Hepatocyte (in vitro differentiated cells): ENCODE measurements around the gene ASTN2. TPM values are rescaled to one million over a fixed set of nuclear protein-coding genes. Genes with fewer than 3 reads are reported as not detected.

ENCODE experiments used
- DNase-seq: peaks from one replicate; pipeline ENCODE4 v3.0.0-alpha.2; 2016; ENCODE audit warnings: low spot score
- H2AFZ ChIP-seq: fragments of 200-600 bp; sonication (generic); 2 replicates; pipeline ENCODE4 v1.6.0; 2016; ENCODE audit warnings: antibody characterized with exemption, mild to moderate bottlenecking
- H3K27ac ChIP-seq: fragments of 200-600 bp; sonication (generic); 2 replicates; pipeline ENCODE4 v1.5.1; 2016; ENCODE audit warnings: mild to moderate bottlenecking
- H3K27me3 ChIP-seq: fragments of 200-600 bp; sonication (generic); 2 replicates; pipeline ENCODE4 v1.6.1; 2016
- H3K36me3 ChIP-seq: fragments of 200-600 bp; sonication (generic); replicated peaks from 2 replicates; pipeline ENCODE4 v1.5.1; 2016; ENCODE audit warnings: low read depth; ENCODE audit not compliant: insufficient read depth
- H3K4me1 ChIP-seq: fragments of 200-600 bp; sonication (generic); 2 replicates; pipeline ENCODE4 v1.5.1; 2016; ENCODE audit warnings: mild to moderate bottlenecking, moderate library complexity; ENCODE audit not compliant: insufficient read depth
- H3K4me2 ChIP-seq: fragments of 200-600 bp; sonication (generic); 2 replicates; pipeline ENCODE4 v1.6.0; 2016
- H3K4me3 ChIP-seq: fragments of 200-600 bp; sonication (generic); 2 replicates; pipeline ENCODE4 v1.5.1; 2016; ENCODE audit warnings: mild to moderate bottlenecking
- H3K79me2 ChIP-seq: fragments of 200-600 bp; sonication (generic); 2 replicates; pipeline ENCODE4 v1.6.0; 2017; ENCODE audit warnings: mild to moderate bottlenecking
- H3K9me2 ChIP-seq: fragments of 200-600 bp; sonication (generic); replicated peaks from 2 replicates; pipeline ENCODE4 v1.6.0; 2017; ENCODE audit warnings: mild to moderate bottlenecking; ENCODE audit not compliant: insufficient read depth
- H3K9me3 ChIP-seq: fragments of 200-600 bp; sonication (generic); 2 replicates; pipeline ENCODE4 v1.5.1; 2016; ENCODE audit warnings: low read depth, mild to moderate bottlenecking
- H4K20me1 ChIP-seq: fragments of 200-600 bp; sonication (generic); 2 replicates; pipeline ENCODE4 v1.6.0; 2016; ENCODE audit warnings: mild to moderate bottlenecking; ENCODE audit not compliant: insufficient read depth, poor library complexity, severe bottlenecking
- EZH2 ChIP-seq: fragments of 200-600 bp; sonication (generic); IDR thresholded peaks from 2 replicates; pipeline ENCODE4 v1.6.1; 2016; ENCODE audit warnings: antibody characterized with exemption, mild to moderate bottlenecking, borderline replicate concordance
- EZH2phosphoT487 ChIP-seq: fragments of 200-600 bp; sonication (generic); IDR thresholded peaks from one replicate; pipeline ENCODE4 v1.6.1; 2018; ENCODE audit warnings: antibody characterized with exemption, mild to moderate bottlenecking, low read depth, moderate library complexity; ENCODE audit not compliant: unreplicated experiment, severe bottlenecking
- WGBS: methylation state at CpG from one replicate; pipeline ENCODE4 v1.1.6; 2016; ENCODE audit warnings: low lambda C conversion rate; ENCODE audit errors: missing lambda C conversion rate; 5-methylcytosine and 5-hydroxymethylcytosine counted together
- polyA plus RNA-seq: library from polyadenylated mRNA; unstranded; fragments of >200 nt; fragmentation: Nextera tagmentation; extraction: Ambion mirVana; gene quantifications from 2 replicates; pipeline ENCODE4 v1.2.1, GENCODE V29; 2016
- total RNA-seq: library from RNA; depleted of rRNA; stranded (reverse); fragments of >200 nt; gene quantifications from 2 replicates; pipeline ENCODE4 v1.2.3, GENCODE V29; 2014
- TF ChIP-seq, protein P1 (sequence below): fragments of 200-600 bp; sonication (generic); IDR thresholded peaks from 2 replicates; pipeline ENCODE4 v1.5.1; 2016; ENCODE audit warnings: antibody characterized with exemption, mild to moderate bottlenecking; ENCODE audit not compliant: poor library complexity

ASTN2 gene
- total and polyA plus RNA-seq, 2 experiments from 2014 or later: 6.4 to 8.4 TPM

DNA sequence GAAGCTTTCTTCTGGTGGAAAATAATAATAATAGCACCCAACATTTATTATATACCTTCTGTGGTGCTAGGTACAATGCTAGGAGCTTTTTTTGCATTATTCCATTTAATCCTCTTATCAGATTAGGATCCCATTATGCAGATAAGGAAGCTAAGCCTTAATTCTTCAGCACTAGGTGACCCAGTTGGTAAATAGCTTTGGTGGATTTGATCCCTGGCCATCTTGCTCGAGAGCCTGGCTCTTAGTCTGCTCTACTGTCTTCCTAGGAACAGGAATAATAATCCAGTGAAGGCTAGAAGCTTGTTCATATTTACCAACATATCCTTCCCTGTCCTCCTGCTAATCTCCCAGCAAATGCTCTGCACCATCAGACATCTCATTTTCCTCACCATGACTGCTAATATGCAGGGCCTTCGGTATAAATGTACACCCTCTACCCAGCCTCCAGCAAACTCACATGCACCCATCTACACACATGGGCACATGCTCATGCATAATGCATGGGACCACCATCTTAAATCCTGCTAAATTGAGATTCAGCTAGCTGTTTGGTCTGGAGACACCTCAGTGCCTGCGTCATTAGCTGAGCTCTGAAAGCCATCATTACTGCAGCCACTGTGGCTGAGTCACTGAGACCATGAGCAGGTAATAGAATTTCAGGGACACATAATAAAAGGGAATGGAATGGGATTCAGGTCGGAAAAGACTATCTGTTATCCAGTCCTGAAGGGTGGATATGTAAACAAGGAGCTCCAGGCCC lies 640.3 kb downstream of the ASTN2 start:
- H3K9me3 ChIP-seq: no peaks in the 10 kb centered on the region
- no peak overlapping the region for H3K27ac ChIP-seq
- TF ChIP-seq EZH2: no peak
- no peaks in the 10 kb centered on the region for H3K79me2 ChIP-seq
- no peaks in the 10 kb centered on the region for H3K36me3 ChIP-seq
- no peaks in the 10 kb centered on the region for H4K20me1 ChIP-seq
- H3K4me1 ChIP-seq: no peaks in the 10 kb centered on the region
- no peak overlapping the region for H3K4me3 ChIP-seq
- H3K4me2 ChIP-seq: no peak overlapping the region
- peaks cover 17% of the 10 kb centered on the region for H3K27me3 ChIP-seq
- no peak for DNase-seq
- 64% methylated on average over 4 of the region's 4 CpGs for WGBS
- H2AFZ ChIP-seq: no peak overlapping the region
- no peaks in the 10 kb centered on the region for H3K9me2 ChIP-seq

DNA sequence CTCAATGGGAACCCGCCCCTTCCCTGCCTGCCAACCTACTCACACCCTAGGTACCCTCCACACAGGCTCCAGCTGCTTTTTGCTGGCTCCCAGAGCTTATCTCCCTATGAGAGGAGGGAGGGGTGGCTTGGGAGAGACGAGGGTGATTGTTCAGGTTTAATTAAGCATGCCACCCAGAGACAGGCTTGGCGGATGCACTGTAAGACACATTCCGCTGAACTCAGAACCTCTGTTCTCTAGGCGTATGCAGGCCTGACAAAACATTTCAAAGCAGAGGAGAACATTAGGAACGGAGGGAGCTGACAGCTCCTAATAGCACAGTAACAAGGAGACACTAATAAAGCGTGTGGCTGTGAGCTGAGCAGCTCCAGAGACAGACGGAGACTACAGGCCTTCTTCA lies 647.6 kb downstream of the ASTN2 start:
- Histone ChIP-seq H3K4me1 (no peaks in the 10 kb centered on the region), H3K27ac (no peak overlapping the region), H3K27me3 (no peaks in the 10 kb centered on the region), H3K79me2 (no peaks in the 10 kb centered on the region), H2AFZ (no peak overlapping the region), H4K20me1 (no peaks in the 10 kb centered on the region), H3K4me2 (no peak overlapping the region), H3K9me3 (no peaks in the 10 kb centered on the region), H3K4me3 (no peak overlapping the region), H3K9me2 (no peaks in the 10 kb centered on the region), H3K36me3 (no peaks in the 10 kb centered on the region)
- WGBS: 57% methylated on average over 8 of the region's 8 CpGs
- DNase-seq: no peak
- no peak for TF ChIP-seq EZH2phosphoT487
- TF ChIP-seq, protein P1, sequence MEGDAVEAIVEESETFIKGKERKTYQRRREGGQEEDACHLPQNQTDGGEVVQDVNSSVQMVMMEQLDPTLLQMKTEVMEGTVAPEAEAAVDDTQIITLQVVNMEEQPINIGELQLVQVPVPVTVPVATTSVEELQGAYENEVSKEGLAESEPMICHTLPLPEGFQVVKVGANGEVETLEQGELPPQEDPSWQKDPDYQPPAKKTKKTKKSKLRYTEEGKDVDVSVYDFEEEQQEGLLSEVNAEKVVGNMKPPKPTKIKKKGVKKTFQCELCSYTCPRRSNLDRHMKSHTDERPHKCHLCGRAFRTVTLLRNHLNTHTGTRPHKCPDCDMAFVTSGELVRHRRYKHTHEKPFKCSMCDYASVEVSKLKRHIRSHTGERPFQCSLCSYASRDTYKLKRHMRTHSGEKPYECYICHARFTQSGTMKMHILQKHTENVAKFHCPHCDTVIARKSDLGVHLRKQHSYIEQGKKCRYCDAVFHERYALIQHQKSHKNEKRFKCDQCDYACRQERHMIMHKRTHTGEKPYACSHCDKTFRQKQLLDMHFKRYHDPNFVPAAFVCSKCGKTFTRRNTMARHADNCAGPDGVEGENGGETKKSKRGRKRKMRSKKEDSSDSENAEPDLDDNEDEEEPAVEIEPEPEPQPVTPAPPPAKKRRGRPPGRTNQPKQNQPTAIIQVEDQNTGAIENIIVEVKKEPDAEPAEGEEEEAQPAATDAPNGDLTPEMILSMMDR: no peak
- no peak for TF ChIP-seq EZH2

DNA sequence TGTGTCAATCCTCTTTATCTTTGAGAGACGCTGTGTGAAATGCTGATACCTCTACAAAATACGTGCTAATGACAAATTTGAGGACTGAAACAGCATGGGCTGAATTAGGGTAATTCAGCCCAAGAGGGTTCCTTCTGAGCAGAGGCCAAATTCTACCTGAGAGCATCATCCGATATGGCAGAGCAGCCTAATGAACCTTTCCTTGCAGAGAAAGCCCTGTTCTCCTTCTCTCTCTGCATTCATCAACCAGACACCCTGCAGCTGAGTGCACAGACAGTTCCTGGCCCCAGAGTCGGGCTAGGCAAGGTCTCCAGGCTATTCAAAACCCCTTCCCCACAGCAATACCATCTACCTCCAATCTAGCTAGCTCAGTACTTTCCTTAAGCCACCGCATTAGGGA lies 649.8 kb downstream of the ASTN2 start:
- no peaks in the 10 kb centered on the region for H3K79me2 ChIP-seq
- TF ChIP-seq EZH2phosphoT487: no peak
- TF ChIP-seq, protein P1: no peak
- no peak for TF ChIP-seq EZH2
- no peak overlapping the region for H2AFZ ChIP-seq
- H3K9me3 ChIP-seq: no peaks in the 10 kb centered on the region
- H3K27ac ChIP-seq: no peak overlapping the region
- no peaks in the 10 kb centered on the region for H3K27me3 ChIP-seq
- no peaks in the 10 kb centered on the region for H3K36me3 ChIP-seq
- no peaks in the 10 kb centered on the region for H3K9me2 ChIP-seq
- no peak overlapping the region for H3K4me3 ChIP-seq
- DNase-seq: no peak
- 53% methylated on average over 5 of the region's 5 CpGs for WGBS
- H3K4me1 ChIP-seq: no peaks in the 10 kb centered on the region
- no peak overlapping the region for H3K4me2 ChIP-seq
- H4K20me1 ChIP-seq: no peaks in the 10 kb centered on the region

DNA sequence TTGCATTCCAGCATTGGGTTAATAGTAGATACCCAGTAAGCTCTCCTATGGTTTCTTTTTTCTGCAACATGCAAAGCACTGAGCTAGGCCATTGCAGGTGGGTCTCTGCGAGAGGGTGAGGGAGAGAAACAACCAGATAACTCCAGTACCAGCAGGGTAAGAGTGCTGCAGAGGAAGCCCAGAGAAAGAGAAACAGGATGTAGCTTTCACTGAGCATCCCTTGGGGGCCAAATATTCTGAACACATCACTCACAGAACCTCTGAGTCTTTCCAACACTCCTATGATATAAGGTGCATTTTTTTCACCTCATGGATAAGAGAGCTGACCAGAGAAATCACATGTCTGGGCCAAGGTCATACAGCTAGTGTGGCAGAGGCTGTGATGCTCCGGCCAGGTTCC lies 651.1 kb downstream of the ASTN2 start:
- TF ChIP-seq EZH2: no peak
- Histone ChIP-seq H3K9me3 (no peaks in the 10 kb centered on the region), H3K36me3 (no peaks in the 10 kb centered on the region), H3K4me1 (no peaks in the 10 kb centered on the region), H3K27ac (no peak overlapping the region), H3K27me3 (no peaks in the 10 kb centered on the region), H3K9me2 (no peaks in the 10 kb centered on the region), H3K79me2 (no peaks in the 10 kb centered on the region), H2AFZ (no peak overlapping the region), H3K4me2 (no peak overlapping the region), H4K20me1 (no peaks in the 10 kb centered on the region), H3K4me3 (no peak overlapping the region)
- 87% methylated on average over 2 of the region's 2 CpGs for WGBS
- DNase-seq: no peak
